GM18519 (cell line): Measurements from ENCODE around the gene CFI.
A peak's percentile ranks its signal among the peaks of the same experiment; 100 is the strongest.

ENCODE experiments used
- ATAC-seq: cut with Tn5 transposase; IDR thresholded peaks from one replicate; pipeline ENCODE4 v1.9.1; 2021; ENCODE audit warnings: mild to moderate bottlenecking, moderate library complexity; ENCODE audit not compliant: unreplicated experiment, low FRiP score

Gene CFI

GRCh38 chr4:109801895-109802319 lies at the start of gene CFI:
Gene CFI, minus strand, starts transcription at chr4:109801999. Its CDS starts 28 bp downstream, at chr4:109801971.
- no peak for ATAC-seq

DNA sequence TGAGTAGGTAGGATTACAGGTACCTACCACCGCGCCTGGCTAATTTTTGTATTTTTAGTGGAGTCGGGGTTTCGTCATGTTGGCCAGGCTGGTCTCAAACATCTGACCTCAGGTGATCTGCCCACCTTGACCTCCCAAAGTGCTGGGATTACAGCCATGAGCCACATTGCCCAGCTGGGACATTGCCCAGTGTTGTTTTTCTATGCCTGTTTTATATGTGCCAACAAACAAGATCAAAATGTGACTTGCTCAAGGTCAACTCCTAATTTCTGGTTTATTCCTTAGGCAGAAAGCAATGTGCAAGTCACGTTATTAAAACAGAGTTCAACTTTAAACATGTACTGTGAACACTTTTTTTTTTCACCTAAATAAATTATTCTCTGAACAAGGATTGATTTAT lies 48.8 kb upstream of the CFI start:
- no peak for ATAC-seq

- ATAC-seq, result no peak
Observed at GRCh38 chr4:109848501-109848900, 46.7 kb upstream of the CFI start.

GRCh38 chr4:109847896-109848442 lies 46.2 kb upstream of the CFI start, which contains the start of gene LRIT3:
Gene LRIT3, plus strand, starts transcription at chr4:109848107. Its CDS starts 95 bp downstream, at chr4:109848202.
- no peak for ATAC-seq

GRCh38 chr4:109846395-109847098 lies 44.7 kb upstream of the CFI start:
- no peak for ATAC-seq

DNA sequence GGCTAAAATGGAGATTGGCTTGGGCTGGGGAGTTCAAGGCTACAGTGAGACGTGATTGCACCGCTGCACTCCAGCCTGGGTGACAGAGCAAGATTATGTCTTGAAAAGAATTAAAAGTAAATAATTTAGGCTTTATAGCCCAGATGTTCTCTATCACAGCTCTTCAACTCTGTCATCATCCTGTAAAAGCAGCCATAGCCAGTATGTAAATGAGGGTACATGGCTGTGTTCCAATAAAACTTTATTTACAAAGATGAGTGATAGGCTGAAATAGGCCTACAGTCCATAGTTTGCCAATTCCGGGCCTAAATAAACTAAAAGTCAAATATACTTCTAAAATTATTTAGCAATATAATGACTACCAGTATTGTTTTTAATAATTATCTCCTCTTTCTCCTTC lies 35.2 kb upstream of the CFI start:
- ATAC-seq, result no peak

DNA sequence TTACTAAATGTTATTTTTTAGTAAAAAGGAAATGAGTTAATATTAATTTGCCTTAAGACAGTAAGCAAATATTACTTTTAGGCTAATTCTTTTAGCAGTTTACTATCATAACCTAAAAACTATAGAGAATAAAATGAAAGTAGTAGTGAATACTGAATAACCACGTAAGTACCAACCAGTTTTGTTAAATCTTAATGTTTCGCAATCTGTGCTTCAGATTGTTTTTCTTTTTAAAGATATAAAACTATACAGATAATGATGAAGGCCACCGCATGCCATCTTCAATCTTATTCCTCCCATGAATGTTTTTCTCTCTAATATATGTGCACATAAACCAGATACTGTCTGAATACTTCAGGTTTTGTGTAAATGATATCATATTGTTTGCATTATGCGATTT lies 32.0 kb upstream of the CFI start:
- no peak for ATAC-seq

GRCh38 chr4:109827672-109828071 lies 25.9 kb upstream of the CFI start, which contains the start of gene RRH:
Gene RRH, plus strand, starts transcription at chr4:109827972. Its CDS starts 56 bp downstream, at chr4:109828028.
- ATAC-seq, result no peak

DNA sequence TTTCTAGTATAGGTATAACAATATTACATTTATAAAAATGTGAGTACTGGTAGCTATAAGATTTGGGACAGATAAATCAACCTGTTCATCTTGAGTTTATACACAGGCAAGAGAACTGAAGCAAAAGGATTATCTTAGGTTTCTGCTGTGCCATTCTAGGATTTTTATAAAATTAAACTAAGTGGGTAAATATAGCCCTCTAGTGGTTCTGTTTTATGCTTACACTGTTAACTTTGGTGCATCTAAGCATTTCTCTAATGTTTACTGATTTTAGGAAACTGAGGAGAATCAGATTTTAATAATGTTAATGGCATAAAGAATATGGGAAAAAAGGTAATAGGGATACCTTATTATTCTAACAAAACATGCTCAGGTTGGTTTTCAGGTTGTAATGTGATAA lies 24.9 kb upstream of the CFI start:
- peak; percentile 48 for ATAC-seq

GRCh38 chr4:109821185-109821584 lies 19.4 kb upstream of the CFI start:
- ATAC-seq, result no peak

DNA sequence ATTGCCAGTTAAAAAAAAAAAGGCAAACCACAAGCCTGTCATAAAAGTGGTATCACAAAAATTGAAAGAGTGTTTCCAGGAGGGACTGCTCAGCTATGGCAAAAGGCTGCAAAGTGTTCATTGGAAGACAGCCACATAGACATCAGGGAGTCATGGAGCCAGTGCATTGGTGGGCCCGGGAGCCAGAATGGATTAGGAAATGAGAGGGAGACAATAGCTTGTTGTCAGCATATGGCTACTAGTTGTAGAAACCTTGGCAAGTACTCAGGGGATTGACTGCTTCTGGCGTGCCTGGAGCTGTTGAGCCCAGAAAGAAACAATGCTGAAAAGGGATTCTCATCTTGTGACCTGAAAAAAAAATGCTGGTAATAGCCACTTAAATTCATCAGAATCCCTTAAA lies 18.8 kb upstream of the CFI start:
- no peak for ATAC-seq

- no peak for ATAC-seq
Observed at GRCh38 chr4:109818268-109818667, 16.5 kb upstream of the CFI start.

- ATAC-seq, result no peak
Observed at GRCh38 chr4:109816894-109817293, 15.1 kb upstream of the CFI start.

GRCh38 chr4:109816082-109816442 lies 14.3 kb upstream of the CFI start:
- no peak for ATAC-seq

GRCh38 chr4:109815151-109816081 lies 13.6 kb upstream of the CFI start, which contains the start of gene GAR1:
Gene GAR1, plus strand, starts transcription at chr4:109815762. Its CDS starts 403 bp downstream, at chr4:109816165.
- ATAC-seq, result peak; percentile 99

DNA sequence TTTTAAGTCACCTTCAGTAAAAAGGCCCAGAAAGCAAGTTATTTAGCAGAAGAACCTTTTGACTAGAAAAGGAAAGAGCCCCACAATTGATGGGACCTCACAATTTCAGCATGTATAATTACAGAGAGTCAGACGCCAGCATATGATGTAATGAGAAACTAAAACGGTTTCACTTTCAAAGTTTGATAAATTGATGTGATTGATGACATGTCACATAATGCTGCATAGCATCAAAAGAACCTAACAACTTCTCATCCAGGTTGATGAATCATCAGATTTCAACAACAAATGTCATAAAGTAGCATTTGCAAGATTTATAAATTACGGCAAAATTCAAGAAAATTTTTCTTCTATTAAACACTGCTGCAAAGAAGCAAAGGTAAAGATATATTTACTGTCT lies 9.9 kb upstream of the CFI start:
- no peak for ATAC-seq

DNA sequence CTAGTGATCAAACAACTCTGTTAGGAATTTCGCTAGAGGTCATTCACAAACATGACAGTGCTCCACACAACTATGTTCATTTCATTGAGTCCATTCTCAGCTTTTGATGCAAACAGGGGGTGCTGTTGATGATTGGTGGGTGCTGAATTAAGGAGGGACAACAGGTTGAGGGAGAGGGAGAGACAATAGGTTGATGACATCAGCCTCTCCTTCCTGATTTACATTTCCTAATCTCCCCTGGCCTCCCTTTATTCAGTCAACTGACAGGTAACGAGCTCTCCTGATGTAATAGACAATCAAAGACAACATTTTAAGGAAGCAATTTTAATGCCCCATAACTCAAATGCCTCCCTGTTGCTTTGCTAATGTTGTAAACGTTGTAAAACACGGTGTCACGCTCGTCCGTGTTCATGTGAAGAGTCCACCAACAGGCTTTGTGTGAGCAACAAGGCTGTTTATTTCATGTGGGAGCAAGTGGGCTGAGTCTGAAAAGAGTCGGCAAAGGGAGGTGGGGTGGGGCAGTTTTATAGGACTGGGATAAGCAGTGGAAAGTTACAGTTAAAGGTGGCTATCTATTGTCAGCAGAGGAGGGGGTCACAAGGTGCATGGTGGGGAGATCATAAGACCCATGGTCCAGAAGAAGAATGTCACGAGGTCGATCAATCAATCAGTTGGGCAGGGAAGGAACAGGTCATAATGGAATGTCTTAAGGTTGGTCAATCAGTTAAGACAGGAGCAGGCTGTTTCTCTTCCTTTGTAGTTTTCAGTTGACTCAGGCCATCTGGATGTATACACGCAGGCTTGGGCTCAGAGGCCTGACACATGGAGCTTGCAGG lies 9.0 kb upstream of the CFI start:
- no peak for ATAC-seq

GRCh38 chr4:109809655-109810054 lies 7.9 kb upstream of the CFI start:
- no peak for ATAC-seq

DNA sequence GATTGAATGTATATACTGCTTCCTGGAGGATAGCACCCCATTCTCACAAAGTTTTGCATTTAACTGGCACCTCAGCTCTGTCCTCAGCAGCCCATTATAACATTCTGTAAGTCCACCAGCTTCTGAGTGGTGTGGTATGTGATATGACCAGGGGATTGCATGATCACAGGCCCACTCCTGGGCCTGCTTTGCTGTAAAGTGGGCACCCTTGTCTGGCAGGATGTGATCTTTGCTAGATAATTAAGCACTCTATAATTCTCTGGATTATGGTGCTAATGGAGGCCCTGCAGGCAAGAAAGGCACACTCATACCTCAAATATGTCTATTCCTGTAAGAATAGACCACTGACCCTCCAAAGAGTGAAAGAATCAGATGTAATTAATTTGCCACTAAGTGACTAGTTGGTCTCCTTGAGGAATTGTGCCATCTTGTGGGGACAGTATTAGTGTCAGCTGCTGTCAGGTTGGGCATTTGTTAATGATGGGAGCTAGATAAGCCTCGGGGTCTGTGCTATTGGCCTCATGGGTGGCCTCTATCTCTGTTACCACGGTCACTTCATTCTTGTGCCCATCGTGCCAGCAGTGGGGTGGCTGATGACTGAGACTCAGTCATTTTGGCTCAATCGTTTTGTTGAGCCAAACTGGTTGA lies 2.2 kb upstream of the CFI start:
- no peak for ATAC-seq
